Loucy (cell line): ENCODE measurements around the gene JARID2.
A peak's percentile ranks its signal among the peaks of the same experiment; 100 is the strongest.
"Not testable (repeated sequence)": the region's sequence is repeated elsewhere in the genome, so short reads cannot be mapped to it uniquely, and the experiment has no call there.

ENCODE experiments used
- H2AFZ ChIP-seq: fragments of 200-600 bp; sonication (generic); 2 replicates; pipeline ENCODE4 v1.6.0; 2016; ENCODE audit warnings: antibody characterized with exemption, mild to moderate bottlenecking, low read length, moderate library complexity
- H3F3A ChIP-seq: fragments of 200-600 bp; 2 replicates; pipeline ENCODE4 v1.6.0; 2016; ENCODE audit warnings: antibody characterized with exemption, low read depth, mild to moderate bottlenecking
- H3K27me3 ChIP-seq: fragments of 200-600 bp; sonication (generic); 2 replicates; pipeline ENCODE4 v1.6.1; 2014; ENCODE audit warnings: low read length, mild to moderate bottlenecking; ENCODE audit not compliant: insufficient read depth, poor library complexity, severe bottlenecking
- H3K36me3 ChIP-seq: fragments of 200-600 bp; sonication (generic); 2 replicates; pipeline ENCODE4 v1.6.1; 2016; ENCODE audit warnings: low read length; ENCODE audit not compliant: insufficient read depth
- H3K4me1 ChIP-seq: fragments of 200-600 bp; sonication (generic); 2 replicates; pipeline ENCODE4 v1.5.1; 2014; ENCODE audit warnings: low read length, mild to moderate bottlenecking; ENCODE audit not compliant: insufficient read depth, poor library complexity, severe bottlenecking
- H3K4me2 ChIP-seq: fragments of 200-600 bp; sonication (generic); 2 replicates; pipeline ENCODE4 v1.6.0; 2014; ENCODE audit warnings: antibody characterized with exemption, low read length, low read depth, mild to moderate bottlenecking; ENCODE audit not compliant: poor library complexity, severe bottlenecking
- H3K4me3 ChIP-seq: fragments of 200-600 bp; sonication (generic); 2 replicates; pipeline ENCODE4 v1.5.1; 2014; ENCODE audit warnings: low read length, mild to moderate bottlenecking, mixed read lengths; ENCODE audit not compliant: poor library complexity, severe bottlenecking
- H3K79me2 ChIP-seq: fragments of 200-600 bp; sonication (generic); 2 replicates; pipeline ENCODE4 v1.6.1; 2014; ENCODE audit warnings: low read length; ENCODE audit not compliant: insufficient read depth
- H3K9ac ChIP-seq: fragments of 200-600 bp; sonication (generic); 2 replicates; pipeline ENCODE4 v1.6.0; 2014; ENCODE audit warnings: mild to moderate bottlenecking, low read depth, low read length, moderate library complexity; ENCODE audit not compliant: poor library complexity, severe bottlenecking
- H3K9me2 ChIP-seq: fragments of 200-600 bp; sonication (generic); replicated peaks from 2 replicates; pipeline ENCODE4 v1.6.1; 2016; ENCODE audit warnings: low read depth, low read length, mixed read lengths
- H3K9me3 ChIP-seq: fragments of 200-600 bp; sonication (generic); 2 replicates; pipeline ENCODE4 v1.6.1; 2014; ENCODE audit warnings: mild to moderate bottlenecking, antibody characterized with exemption, low read length, low read depth; ENCODE audit not compliant: insufficient read depth
- H4K20me1 ChIP-seq: fragments of 200-600 bp; sonication (generic); 2 replicates; pipeline ENCODE4 v1.6.0; 2014; ENCODE audit warnings: antibody characterized with exemption, low read length, mild to moderate bottlenecking; ENCODE audit not compliant: insufficient read depth, poor library complexity, severe bottlenecking
- CTCF ChIP-seq: fragments of 200-600 bp; sonication (generic); conservative IDR thresholded peaks from 2 replicates; pipeline ENCODE4 v1.5.1; 2014; ENCODE audit warnings: mild to moderate bottlenecking, antibody characterized with exemption, low read length
- EZH2phosphoT487 ChIP-seq: fragments of 200-600 bp; IDR thresholded peaks from 2 replicates; pipeline ENCODE4 v1.6.1; 2018; ENCODE audit warnings: antibody characterized with exemption, mild to moderate bottlenecking, moderate library complexity, borderline replicate concordance

Gene JARID2

DNA sequence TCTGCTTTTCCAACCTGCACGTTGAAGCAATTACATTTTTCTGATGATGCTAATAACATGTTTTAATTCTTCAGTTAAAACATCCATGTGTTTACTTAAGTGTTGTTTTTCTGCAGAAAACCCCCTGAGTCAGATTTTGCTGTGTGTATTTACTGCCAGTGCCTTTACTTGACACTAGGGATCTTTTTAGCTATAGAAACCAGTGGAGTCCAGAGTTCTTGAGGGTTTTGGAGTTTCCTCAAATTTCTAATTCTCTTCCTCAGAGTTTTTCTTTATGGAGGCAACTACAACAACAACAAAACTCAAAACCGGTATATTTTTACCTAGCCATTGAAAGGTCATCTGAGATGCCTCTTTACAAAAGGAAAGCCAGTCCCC, 168.4 kb downstream of the JARID2 start:
- Histone ChIP-seq H3K9ac (no peak overlapping the region), H3K4me2 (no peak overlapping the region), H3K4me3 (no peak overlapping the region), H3K27me3 (no peaks in the 10 kb centered on the region), H3K9me2 (no peaks in the 10 kb centered on the region), H3K9me3 (peaks cover 3% of the 10 kb centered on the region), H3F3A (peaks cover 18% of the 10 kb centered on the region; the same call in 1 of the 2 replicates), H3K4me1 (peaks cover 65% of the 10 kb centered on the region), H4K20me1 (peaks cover 66% of the 10 kb centered on the region), H3K79me2 (peaks cover 86% of the 10 kb centered on the region), H3K36me3 (peaks cover 51% of the 10 kb centered on the region), H2AFZ (no peak overlapping the region)
- TF ChIP-seq EZH2phosphoT487 (no peak), CTCF (no peak)

- H3K9me3 ChIP-seq, H3K4me3 ChIP-seq, H2AFZ ChIP-seq, H3K9ac ChIP-seq, H3K27me3 ChIP-seq, H3K9me2 ChIP-seq, H3K4me2 ChIP-seq: not testable (repeated sequence)
- H3K4me1 ChIP-seq, result peaks cover 54% of the 10 kb centered on the region
- H3K79me2 ChIP-seq, result peaks cover 86% of the 10 kb centered on the region
- peaks cover 12% of the 10 kb centered on the region; the same call in 1 of the 2 replicates for H3F3A ChIP-seq
- H3K36me3 ChIP-seq, result peaks cover 63% of the 10 kb centered on the region
- peaks cover 73% of the 10 kb centered on the region for H4K20me1 ChIP-seq
These were observed 169.8 kb downstream of the JARID2 start for GRCh38 chr6:15415622-15416021.

GRCh38 chr6:15416932-15417509, 171.2 kb downstream of the JARID2 start:
- Histone ChIP-seq H3K27me3 (no peaks in the 10 kb centered on the region), H3F3A (peaks cover 6% of the 10 kb centered on the region; the same call in 1 of the 2 replicates), H3K4me3 (no peak overlapping the region), H3K9ac (no peak overlapping the region), H3K9me2 (no peaks in the 10 kb centered on the region), H3K4me2 (peak overlapping the region; percentile 17), H2AFZ (no peak overlapping the region), H3K36me3 (peaks cover 60% of the 10 kb centered on the region), H3K9me3 (peaks cover 10% of the 10 kb centered on the region), H3K79me2 (peaks cover 90% of the 10 kb centered on the region), H4K20me1 (peaks cover 78% of the 10 kb centered on the region), H3K4me1 (peaks cover 54% of the 10 kb centered on the region)
- no peak for TF ChIP-seq CTCF
- no peak for TF ChIP-seq EZH2phosphoT487

DNA sequence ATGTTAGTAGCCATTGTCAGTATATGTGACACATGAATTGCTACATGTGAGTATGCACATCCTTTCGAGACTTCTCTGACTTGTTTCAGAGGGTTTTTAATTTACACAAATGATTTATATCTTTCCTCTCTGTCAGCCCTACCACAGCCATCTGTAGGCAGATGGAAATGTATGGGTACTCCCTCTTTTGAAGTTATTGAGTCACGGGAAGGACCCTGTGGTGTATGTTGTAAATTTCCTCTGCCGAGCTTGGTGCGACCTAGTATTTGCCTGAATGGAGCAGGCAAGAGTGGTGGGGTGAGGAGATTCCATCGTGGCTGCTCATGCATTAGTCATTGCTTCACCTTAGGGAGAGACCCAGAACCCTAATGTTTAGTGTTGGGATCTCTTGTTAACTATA, 171.9 kb downstream of the JARID2 start:
- Histone ChIP-seq H3K36me3 (peaks cover 52% of the 10 kb centered on the region), H3K4me2 (peak overlapping the region; percentile 17), H3K79me2 (peaks cover 90% of the 10 kb centered on the region)

More for the DNA sequence above, 171.9 kb downstream of the JARID2 start:
- Histone ChIP-seq H3K27me3 (no peaks in the 10 kb centered on the region), H3K9me3 (peaks cover 10% of the 10 kb centered on the region), H3K4me1 (peaks cover 55% of the 10 kb centered on the region), H3F3A (peaks cover 6% of the 10 kb centered on the region; the same call in 1 of the 2 replicates), H2AFZ (no peak overlapping the region), H3K4me3 (no peak overlapping the region), H3K9ac (no peak overlapping the region), H3K9me2 (no peaks in the 10 kb centered on the region), H4K20me1 (peaks cover 79% of the 10 kb centered on the region)
- TF ChIP-seq CTCF (no peak), EZH2phosphoT487 (no peak)
